ENCODE measurements around the gene ACIN1. TPM values are rescaled to one million over a fixed set of nuclear protein-coding genes. Genes with fewer than 3 reads are reported as not detected.

ACIN1 gene
- total and polyA plus RNA-seq, 9 of the 15 experiments (the other 6 are each of a cell fraction or from before 2014, with no cell fraction given) = 5.0 to 196 (median 129) TPM

- no peak for TF ChIP-seq TRIM25 (IDR thresholded peaks at IDR 0.05; ENCODE audit: borderline replicate concordance)
- no peak for TF ChIP-seq HSF4 (CRISPR knock-in tag; IDR thresholded peaks at IDR 0.05; ENCODE audit: borderline replicate concordance)
- TF ChIP-seq CEBPB (tag; IDR thresholded peaks at IDR 0.05) = no peak
- TF ChIP-seq SMAD1 (IDR thresholded peaks at IDR 0.05; ENCODE audit: low read depth, low read length, partially characterized antibody) = no peak
- peak; percentile 13 to 56; a peak in 1 of 4 replicates for TF ChIP-seq FOXK2 (conservative IDR thresholded peaks at IDR 0.05 in 1 of 2, IDR thresholded peaks at IDR 0.05 in 1 of 2; ENCODE audit: low read depth in 2 of 2)
- no peak for TF ChIP-seq RBM39 (optimal IDR thresholded peaks at IDR 0.05; ENCODE audit: low read depth, low read length)
- peak; percentile 11; the same call in 1 of the 2 replicates for TF ChIP-seq KHSRP (IDR thresholded peaks at IDR 0.05)
- TF ChIP-seq CREBBP (IDR thresholded peaks at IDR 0.05; ENCODE audit: low read depth, low read length) = no peak
- TF ChIP-seq SNIP1 (IDR thresholded peaks at IDR 0.05; ENCODE audit: low read depth) = no peak
- TF ChIP-seq ZNF23 (CRISPR knock-in tag; IDR thresholded peaks at IDR 0.05) = no peak
- TF ChIP-seq PKNOX1 (IDR thresholded peaks at IDR 0.05) = 0 out of 2 replicates have a peak, but pooled peaks have one; percentile 16
- TF ChIP-seq FOXA3 (CRISPR knock-in tag; conservative IDR thresholded peaks at IDR 0.05 in 1 of 2, IDR thresholded peaks at IDR 0.05 in 1 of 2) = no peak; a peak in 1 of 4 replicates
- 0 out of 2 replicates have a peak, but pooled peaks have one; percentile 23 for TF ChIP-seq GATAD2A (IDR thresholded peaks at IDR 0.05)
- no peak for TF ChIP-seq USF2 (CRISPR knock-in tag; IDR thresholded peaks at IDR 0.05)
- TF ChIP-seq HNRNPLL (IDR thresholded peaks at IDR 0.05; ENCODE audit: low read depth, low read length, poor library complexity, severe bottlenecking) = peak; percentile 32
- TF ChIP-seq POLR2AphosphoS5 (IDR thresholded peaks at IDR 0.05; ENCODE audit: control insufficient read depth, insufficient read depth, low read depth, low read length) = peak; percentile 95
- TF ChIP-seq NCOA1 (IDR thresholded peaks at IDR 0.05; ENCODE audit: low read depth) = no peak
- peak in 1 of 2 experiments; percentile 60; a peak in 2 of 4 replicates for TF ChIP-seq KDM1A (IDR thresholded peaks at IDR 0.05)
- TF ChIP-seq POU5F1 (IDR thresholded peaks at IDR 0.05; ENCODE audit: borderline replicate concordance, low read depth, low read length, partially characterized antibody) = no peak
- TF ChIP-seq NR4A1 (CRISPR knock-in tag; IDR thresholded peaks at IDR 0.05) = no peak
- TF ChIP-seq NR4A1 (tag; IDR thresholded peaks at IDR 0.05) = no peak
- TF ChIP-seq ARHGAP35 (IDR thresholded peaks at IDR 0.05; ENCODE audit: partially characterized antibody) = no peak
- no peak for TF ChIP-seq ELF1 (tag; IDR thresholded peaks at IDR 0.05)
- TF ChIP-seq ATF2 (CRISPR knock-in tag; IDR thresholded peaks at IDR 0.05) = no peak
- no peak for TF ChIP-seq BDP1 (IDR thresholded peaks at IDR 0.05; ENCODE audit: insufficient read depth, insufficient read length)
Measured at GRCh38 chr14:23071244-23071920, 23.6 kb downstream of the ACIN1 start (continued).

Data from K562 (cell line).